T-cell (primary cell): ENCODE results near the gene VTI1A. TPM values are rescaled to one million over a fixed set of nuclear protein-coding genes. Genes with fewer than 3 reads are reported as not detected.
A peak's percentile ranks its signal among the peaks of the same experiment; 100 is the strongest.

ENCODE experiments used
- ATAC-seq, 4 experiments: fragments of 200-7000 bp in 3 of 4; fragments of 150-1000 bp in 1 of 4; cut with Tn5 transposase; replicated peaks in 1 of 4; 1 replicate in 3 of 4; 2 replicates in 1 of 4; pipeline ENCODE4 v1.10.0; 2021; ENCODE audit warnings: moderate library complexity in 3 of 4, mild to moderate bottlenecking in 2 of 4, moderate number of reproducible peaks in 1 of 4
- CTCF ChIA-PET, 2 donors: fragments of 300-600 bp; sonication (Branson Sonifier 250); formaldehyde crosslinking; loops; one replicate each; lab custom pipeline; 2022; ENCODE audit warnings: antibody characterized with exemption in 2 of 2; lab: Charles Lee
- POLR2A ChIA-PET, 2 donors: fragments of 300-600 bp; sonication (Branson Sonifier 250); formaldehyde crosslinking; loops; one replicate each; lab custom pipeline; 2022; ENCODE audit warnings: antibody characterized with exemption in 2 of 2; lab: Charles Lee
- DNase-seq, 35 experiments: peaks; one replicate each; pipeline versions ENCODE4 v3.0.0 to v3.0.0-alpha.2; 2013 to 2023
- H3K27ac ChIP-seq: one replicate; pipeline ENCODE4 v1.5.1; 2013; ENCODE audit warnings: low read length
- H3K27me3 ChIP-seq, 2 experiments: replicated peaks in 1 of 2; 1 replicate in 1 of 2; 2 replicates in 1 of 2; pipeline versions ENCODE4 v1.6.1 to v1.7.0; 2013; ENCODE audit warnings: low read length in 1 of 2, mixed read lengths in 1 of 2; ENCODE audit not compliant: control insufficient read depth in 2 of 2, insufficient read depth in 2 of 2; ENCODE audit errors: extremely low read depth in 1 of 2
- H3K36me3 ChIP-seq, 2 donors: 1 replicate in 1 of 2; 2 replicates in 1 of 2; pipeline versions ENCODE4 v1.6.1 to v1.7.0; 2013; ENCODE audit warnings: low read length in 1 of 2; ENCODE audit not compliant: control insufficient read depth in 2 of 2, insufficient read depth in 1 of 2; ENCODE audit errors: extremely low read depth in 1 of 2
- H3K4me1 ChIP-seq, 2 experiments: 1 replicate in 1 of 2; 2 replicates in 1 of 2; pipeline versions ENCODE4 v1.6.1 to v1.7.0; 2013; ENCODE audit warnings: low read length in 2 of 2, mixed read lengths in 1 of 2; ENCODE audit not compliant: insufficient read depth in 2 of 2, control insufficient read depth in 1 of 2; ENCODE audit errors: extremely low read depth in 1 of 2
- H3K4me3 ChIP-seq, 2 donors: 1 replicate in 1 of 2; 2 replicates in 1 of 2; pipeline versions ENCODE4 v1.5.1 to v1.7.0; 2013; ENCODE audit warnings: mild to moderate bottlenecking in 2 of 2, low read length in 1 of 2, moderate library complexity in 1 of 2; ENCODE audit not compliant: control insufficient read depth in 1 of 2; ENCODE audit errors: extremely low read depth in 1 of 2
- H3K9me3 ChIP-seq: 2 replicates; pipeline ENCODE4 v1.7.0; 2013
- H3K27ac Mint-ChIP-seq, 2 donors: one replicate each; pipeline ENCODE4 v1.8.0; 2020 to 2021; ENCODE audit warnings: mild to moderate bottlenecking in 2 of 2, mixed read lengths in 2 of 2
- H3K27me3 Mint-ChIP-seq, 2 donors: one replicate each; pipeline ENCODE4 v1.8.0; 2021 to 2022; ENCODE audit warnings: mixed read lengths in 2 of 2
- H3K36me3 Mint-ChIP-seq: one replicate; pipeline ENCODE4 v1.8.0; 2021; ENCODE audit warnings: mixed read lengths
- H3K4me1 Mint-ChIP-seq, 3 donors: one replicate each; pipeline ENCODE4 v1.8.0; 2020 to 2022; ENCODE audit warnings: mixed read lengths in 3 of 3, mild to moderate bottlenecking in 1 of 3
- H3K4me3 Mint-ChIP-seq, 3 donors: one replicate each; pipeline ENCODE4 v1.8.0; 2020 to 2022; ENCODE audit warnings: mild to moderate bottlenecking in 3 of 3, mixed read lengths in 3 of 3, moderate library complexity in 3 of 3
- H3K9me3 Mint-ChIP-seq, 3 donors: one replicate each; pipeline ENCODE4 v1.8.0; 2020 to 2022; ENCODE audit warnings: mixed read lengths in 3 of 3
- WGBS: methylation state at CpG from one replicate; pipeline ENCODE4 v1.1.5; 2013; ENCODE audit warnings: missing lambda C conversion rate; ENCODE audit not compliant: insufficient coverage; 5-methylcytosine and 5-hydroxymethylcytosine counted together
- total RNA-seq, 35 experiments: library from RNA in 6 of 35; stranded (reverse) in 6 of 35; fragments of 120-200 nt in 1 of 35; gene quantifications; one replicate each; pipeline versions ENCODE4 v1.2.1 to v1.2.4 and lab custom pipeline; 2013 to 2026

The VTI1A gene
- total RNA-seq, 5 donors from 2014 or later (not counting 1 experiment from before 2014, with no cell fraction given): 41.3 to 53.6 (median 43.5) TPM

- no peaks in the 10 kb centered on the region for H3K27me3 ChIP-seq
- H3K4me3 ChIP-seq: no peak overlapping the region
- ChIA-PET POLR2A (no interaction called here), CTCF (no interaction called here)
- peaks cover 9 to 29% (median 20%) of the 10 kb centered on the region in 3 donors for H3K4me1 Mint-ChIP-seq
- H3K4me1 ChIP-seq: peaks cover 0 to 14% of the 10 kb centered on the region in 2 experiments
- no peak overlapping the region for H3K27ac ChIP-seq
- no peak for ATAC-seq
- no peaks in the 10 kb centered on the region for H3K9me3 Mint-ChIP-seq
- no peak overlapping the region for H3K4me3 Mint-ChIP-seq
- H3K36me3 ChIP-seq: no peaks in the 10 kb centered on the region
- no CpG with 5 or more reads among the region's 2 CpGs for WGBS
- DNase-seq: no peak
- no peaks in the 10 kb centered on the region for H3K27me3 Mint-ChIP-seq
- H3K9me3 ChIP-seq: no peaks in the 10 kb centered on the region
- no peak overlapping the region for H3K27ac Mint-ChIP-seq
- peaks cover 11% of the 10 kb centered on the region for H3K36me3 Mint-ChIP-seq
These were observed 110.2 kb downstream of the VTI1A start for GRCh38 chr10:112557197-112557596.

- H3K4me1 ChIP-seq: peaks cover 0 to 14% of the 10 kb centered on the region in 2 experiments
- DNase-seq: no peak
- H3K4me3 ChIP-seq: no peak overlapping the region
- Mint-ChIP-seq H3K4me1 (peaks cover 9 to 29% (median 20%) of the 10 kb centered on the region in 3 donors), H3K9me3 (no peaks in the 10 kb centered on the region), H3K4me3 (no peak overlapping the region), H3K27me3 (no peaks in the 10 kb centered on the region), H3K36me3 (peaks cover 4% of the 10 kb centered on the region), H3K27ac (no peak overlapping the region)
- no peaks in the 10 kb centered on the region for H3K9me3 ChIP-seq
- 71% methylated on average over 1 of the region's 4 CpGs for WGBS
- POLR2A ChIA-PET: interaction anchor here in 1 of 2 donors (0.5 kb wide), 1 partner anchor 28 kb away, joined by 3 read pairs; no protein-coding TSS in a partner anchor
- CTCF ChIA-PET: no interaction called here
- no peak for ATAC-seq
- H3K27ac ChIP-seq: no peak overlapping the region
- no peaks in the 10 kb centered on the region for H3K27me3 ChIP-seq
- H3K36me3 ChIP-seq: no peaks in the 10 kb centered on the region
These were observed 111.6 kb downstream of the VTI1A start for GRCh38 chr10:112558476-112559142.

- no peaks in the 10 kb centered on the region for H3K9me3 Mint-ChIP-seq
- no peak overlapping the region for H3K4me3 ChIP-seq
- 66% methylated on average over 2 of the region's 4 CpGs for WGBS
- CTCF ChIA-PET: no interaction called here
- no peak overlapping the region for H3K4me3 Mint-ChIP-seq
- POLR2A ChIA-PET: no interaction called here
- H3K4me1 ChIP-seq: peaks cover 0 to 14% of the 10 kb centered on the region in 2 experiments
- no peaks in the 10 kb centered on the region for H3K27me3 Mint-ChIP-seq
- H3K27ac Mint-ChIP-seq: no peak overlapping the region
- H3K9me3 ChIP-seq: no peaks in the 10 kb centered on the region
- no peaks in the 10 kb centered on the region for H3K36me3 ChIP-seq
- ATAC-seq: peak in 1 of 4 experiments; percentile 49
- DNase-seq: no peak
- H3K27me3 ChIP-seq: no peaks in the 10 kb centered on the region
- H3K36me3 Mint-ChIP-seq: peaks cover 4% of the 10 kb centered on the region
- H3K4me1 Mint-ChIP-seq: peaks cover 9 to 29% (median 22%) of the 10 kb centered on the region in 3 donors
- no peak overlapping the region for H3K27ac ChIP-seq
These were observed 112.3 kb downstream of the VTI1A start for GRCh38 chr10:112559349-112559748.

- ATAC-seq: no peak
- H3K27me3 ChIP-seq: no peaks in the 10 kb centered on the region
- ChIA-PET CTCF (no interaction called here), POLR2A (no interaction called here)
- peaks cover 0 to 14% of the 10 kb centered on the region in 2 experiments for H3K4me1 ChIP-seq
- no peak overlapping the region for H3K27ac ChIP-seq
- no peak overlapping the region for H3K4me3 ChIP-seq
- H3K4me1 Mint-ChIP-seq: peaks cover 9 to 27% (median 20%) of the 10 kb centered on the region in 3 donors
- no peaks in the 10 kb centered on the region for H3K27me3 Mint-ChIP-seq
- WGBS: no CpG with 5 or more reads among the region's 3 CpGs
- no peak overlapping the region for H3K4me3 Mint-ChIP-seq
- no peaks in the 10 kb centered on the region for H3K36me3 ChIP-seq
- H3K27ac Mint-ChIP-seq: no peak overlapping the region
- peaks cover 4% of the 10 kb centered on the region for H3K36me3 Mint-ChIP-seq
- DNase-seq: no peak
- H3K9me3 Mint-ChIP-seq: no peaks in the 10 kb centered on the region
- no peaks in the 10 kb centered on the region for H3K9me3 ChIP-seq
These were observed 115.1 kb downstream of the VTI1A start for GRCh38 chr10:112562122-112562521.

DNA sequence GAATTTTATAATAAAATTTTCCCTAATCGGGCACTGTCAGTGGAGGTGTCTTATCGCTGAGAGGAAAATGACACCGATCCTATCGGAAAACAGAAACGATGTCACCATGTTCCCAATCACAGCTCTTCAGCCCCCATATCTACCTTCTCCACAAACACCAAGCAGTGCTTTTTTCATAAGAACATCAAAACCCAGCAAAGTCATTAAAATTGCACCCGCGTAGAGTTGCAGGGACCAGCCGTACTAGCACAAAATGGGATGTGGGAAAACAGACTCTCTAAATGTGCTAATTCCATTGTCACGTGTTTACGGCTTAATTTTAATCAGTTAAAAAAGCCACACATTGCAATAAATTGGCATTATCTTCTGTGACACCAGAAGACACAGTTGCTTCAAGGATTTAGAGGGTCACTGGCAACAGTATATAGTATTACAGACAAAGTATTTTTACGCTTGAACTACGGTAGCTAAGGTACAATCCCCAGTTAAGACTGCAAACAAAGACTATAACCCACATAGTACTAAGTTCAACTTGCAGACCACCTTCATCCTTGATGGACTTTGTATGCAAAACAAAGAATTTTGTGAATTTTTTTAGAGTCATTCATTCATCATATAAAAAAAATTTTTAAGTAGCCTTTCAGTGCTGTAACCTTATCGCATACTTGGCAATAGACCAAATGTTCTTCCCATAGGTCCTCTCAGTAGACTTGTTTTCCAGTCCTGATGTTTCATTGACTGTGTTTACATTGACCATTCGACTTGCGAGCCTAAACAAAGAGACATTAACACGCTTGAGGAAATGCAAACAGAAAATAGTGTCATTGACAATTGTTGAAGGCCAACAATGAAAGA is 116.0 kb downstream of the VTI1A start:
- H3K27ac ChIP-seq: no peak overlapping the region

GRCh38 chr10:112564337-112564736 is 117.3 kb downstream of the VTI1A start:
- H3K27ac Mint-ChIP-seq: no peak overlapping the region
- WGBS: no CpG with 5 or more reads among the region's 2 CpGs
- Histone ChIP-seq H3K27ac (no peak overlapping the region), H3K36me3 (no peaks in the 10 kb centered on the region), H3K9me3 (no peaks in the 10 kb centered on the region), H3K4me3 (no peak overlapping the region), H3K4me1 (peaks cover 0 to 2% of the 10 kb centered on the region in 2 experiments), H3K27me3 (no peaks in the 10 kb centered on the region)
- H3K27me3 Mint-ChIP-seq: no peaks in the 10 kb centered on the region
- CTCF ChIA-PET: interaction anchor here in 1 of 2 donors (0.6 to 0.7 kb wide), 2 partner anchors 27 to 467 kb away, joined by 4 to 5 read pairs; no protein-coding TSS in a partner anchor
- no peak overlapping the region for H3K4me3 Mint-ChIP-seq
- no peak for DNase-seq
- H3K4me1 Mint-ChIP-seq: peaks cover 3 to 5% (median 5%) of the 10 kb centered on the region in 3 donors
- H3K9me3 Mint-ChIP-seq: no peaks in the 10 kb centered on the region
- POLR2A ChIA-PET: interaction anchor here in 1 of 2 donors (0.7 kb wide), 1 partner anchor 24 kb away, joined by 6 read pairs; no protein-coding TSS in a partner anchor
- peaks cover 7% of the 10 kb centered on the region for H3K36me3 Mint-ChIP-seq
- no peak for ATAC-seq

More for the DNA sequence above, 116.0 kb downstream of the VTI1A start:
- no peak overlapping the region for H3K4me3 ChIP-seq
- Mint-ChIP-seq H3K27me3 (no peaks in the 10 kb centered on the region), H3K4me1 (peaks cover 3 to 18% (median 16%) of the 10 kb centered on the region in 3 donors), H3K27ac (no peak overlapping the region), H3K36me3 (peaks cover 4% of the 10 kb centered on the region), H3K9me3 (no peaks in the 10 kb centered on the region), H3K4me3 (no peak overlapping the region)
- ChIA-PET POLR2A (no interaction called here), CTCF (no interaction called here)
- peaks cover 0 to 14% of the 10 kb centered on the region in 2 experiments for H3K4me1 ChIP-seq
- DNase-seq: no peak
- no peaks in the 10 kb centered on the region for H3K36me3 ChIP-seq
- ATAC-seq: no peak
- 95% methylated on average over 4 of the region's 16 CpGs for WGBS
- no peaks in the 10 kb centered on the region for H3K27me3 ChIP-seq
- H3K9me3 ChIP-seq: no peaks in the 10 kb centered on the region
